ENCODE measurements around the gene SYNE1.

DNA sequence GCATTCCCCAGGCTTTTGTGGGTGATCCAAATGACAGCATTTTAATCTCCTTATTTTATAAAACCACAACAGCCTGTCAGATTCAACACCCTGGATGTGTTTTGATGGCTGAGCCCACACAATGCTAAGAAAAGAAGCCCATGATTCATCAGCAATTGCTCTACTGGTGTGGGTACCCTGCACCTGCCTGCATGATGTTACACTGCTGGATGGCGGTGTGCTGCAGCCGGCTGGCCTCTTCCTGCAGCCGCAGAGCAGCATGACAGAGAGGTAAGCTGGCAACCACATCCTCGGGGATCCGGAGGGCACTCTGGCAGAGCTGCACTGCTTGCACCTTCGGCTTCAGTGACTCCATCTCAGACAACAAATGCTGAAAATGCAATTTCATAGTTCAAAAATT is 327.5 kb downstream of the SYNE1 start:
- TF ChIP-seq EP300 (conservative IDR thresholded peaks at IDR 0.05; ENCODE audit: poor library complexity, severe bottlenecking): no peak
- TF ChIP-seq, protein P1, sequence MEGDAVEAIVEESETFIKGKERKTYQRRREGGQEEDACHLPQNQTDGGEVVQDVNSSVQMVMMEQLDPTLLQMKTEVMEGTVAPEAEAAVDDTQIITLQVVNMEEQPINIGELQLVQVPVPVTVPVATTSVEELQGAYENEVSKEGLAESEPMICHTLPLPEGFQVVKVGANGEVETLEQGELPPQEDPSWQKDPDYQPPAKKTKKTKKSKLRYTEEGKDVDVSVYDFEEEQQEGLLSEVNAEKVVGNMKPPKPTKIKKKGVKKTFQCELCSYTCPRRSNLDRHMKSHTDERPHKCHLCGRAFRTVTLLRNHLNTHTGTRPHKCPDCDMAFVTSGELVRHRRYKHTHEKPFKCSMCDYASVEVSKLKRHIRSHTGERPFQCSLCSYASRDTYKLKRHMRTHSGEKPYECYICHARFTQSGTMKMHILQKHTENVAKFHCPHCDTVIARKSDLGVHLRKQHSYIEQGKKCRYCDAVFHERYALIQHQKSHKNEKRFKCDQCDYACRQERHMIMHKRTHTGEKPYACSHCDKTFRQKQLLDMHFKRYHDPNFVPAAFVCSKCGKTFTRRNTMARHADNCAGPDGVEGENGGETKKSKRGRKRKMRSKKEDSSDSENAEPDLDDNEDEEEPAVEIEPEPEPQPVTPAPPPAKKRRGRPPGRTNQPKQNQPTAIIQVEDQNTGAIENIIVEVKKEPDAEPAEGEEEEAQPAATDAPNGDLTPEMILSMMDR (IDR thresholded peaks at IDR 0.05; ENCODE audit: poor library complexity, severe bottlenecking): no peak
- no peak for TF ChIP-seq EZH2 (IDR thresholded peaks at IDR 0.05; ENCODE audit: borderline replicate concordance, insufficient read depth, low read length, poor library complexity, severe bottlenecking)
- TF ChIP-seq, protein P2, sequence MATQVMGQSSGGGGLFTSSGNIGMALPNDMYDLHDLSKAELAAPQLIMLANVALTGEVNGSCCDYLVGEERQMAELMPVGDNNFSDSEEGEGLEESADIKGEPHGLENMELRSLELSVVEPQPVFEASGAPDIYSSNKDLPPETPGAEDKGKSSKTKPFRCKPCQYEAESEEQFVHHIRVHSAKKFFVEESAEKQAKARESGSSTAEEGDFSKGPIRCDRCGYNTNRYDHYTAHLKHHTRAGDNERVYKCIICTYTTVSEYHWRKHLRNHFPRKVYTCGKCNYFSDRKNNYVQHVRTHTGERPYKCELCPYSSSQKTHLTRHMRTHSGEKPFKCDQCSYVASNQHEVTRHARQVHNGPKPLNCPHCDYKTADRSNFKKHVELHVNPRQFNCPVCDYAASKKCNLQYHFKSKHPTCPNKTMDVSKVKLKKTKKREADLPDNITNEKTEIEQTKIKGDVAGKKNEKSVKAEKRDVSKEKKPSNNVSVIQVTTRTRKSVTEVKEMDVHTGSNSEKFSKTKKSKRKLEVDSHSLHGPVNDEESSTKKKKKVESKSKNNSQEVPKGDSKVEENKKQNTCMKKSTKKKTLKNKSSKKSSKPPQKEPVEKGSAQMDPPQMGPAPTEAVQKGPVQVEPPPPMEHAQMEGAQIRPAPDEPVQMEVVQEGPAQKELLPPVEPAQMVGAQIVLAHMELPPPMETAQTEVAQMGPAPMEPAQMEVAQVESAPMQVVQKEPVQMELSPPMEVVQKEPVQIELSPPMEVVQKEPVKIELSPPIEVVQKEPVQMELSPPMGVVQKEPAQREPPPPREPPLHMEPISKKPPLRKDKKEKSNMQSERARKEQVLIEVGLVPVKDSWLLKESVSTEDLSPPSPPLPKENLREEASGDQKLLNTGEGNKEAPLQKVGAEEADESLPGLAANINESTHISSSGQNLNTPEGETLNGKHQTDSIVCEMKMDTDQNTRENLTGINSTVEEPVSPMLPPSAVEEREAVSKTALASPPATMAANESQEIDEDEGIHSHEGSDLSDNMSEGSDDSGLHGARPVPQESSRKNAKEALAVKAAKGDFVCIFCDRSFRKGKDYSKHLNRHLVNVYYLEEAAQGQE (IDR thresholded peaks at IDR 0.05; ENCODE audit: borderline replicate concordance): no peak
- TF ChIP-seq POLR2AphosphoS5 (IDR thresholded peaks at IDR 0.05): no peak
- no peak for TF ChIP-seq TAF1 (IDR thresholded peaks at IDR 0.05; ENCODE audit: low read depth)
